ENCODE measurements around the gene FRY.

- TF ChIP-seq CTCF (conservative IDR thresholded peaks at IDR 0.05) (no peak), ZFX (IDR thresholded peaks at IDR 0.05) (no peak)
These were observed 212.1 kb downstream of the FRY start for GRCh38 chr13:32243695-32244094.

Measured in C4-2B (cell line).